ENCODE measurements around the gene ENGASE.

ENGASE gene

GRCh38 chr17:79116575-79117368 lies 42.1 kb downstream of the ENGASE start:
- DNase-seq = no peak

DNA sequence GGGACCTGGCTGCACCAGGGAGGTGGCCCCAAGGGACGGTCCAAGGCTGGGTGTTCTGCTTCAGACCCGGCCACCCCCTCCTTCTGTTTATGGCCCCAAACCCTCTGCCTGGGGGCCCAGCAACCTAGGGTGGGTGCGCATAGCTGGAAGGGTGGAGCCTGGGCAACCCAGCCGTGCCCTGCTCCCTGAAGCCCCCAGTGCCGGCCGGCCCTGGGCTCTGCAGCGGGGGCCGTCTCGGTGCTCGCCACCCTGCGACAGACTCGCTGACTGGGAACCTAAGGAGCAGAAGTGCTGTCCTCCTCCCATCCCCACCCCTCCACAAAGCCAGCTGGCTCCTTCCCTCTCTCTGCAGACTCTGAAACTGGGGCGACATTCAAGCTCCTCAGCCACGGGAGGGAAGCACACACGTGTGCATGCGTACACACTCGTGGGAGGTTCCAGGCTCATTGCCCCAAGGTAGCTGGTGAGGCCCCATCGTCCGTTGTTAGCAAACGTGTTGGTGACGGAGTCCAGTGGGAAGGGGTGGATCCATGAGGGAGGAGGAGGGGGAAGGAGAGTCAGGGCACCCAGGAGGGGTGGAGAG lies 43.4 kb downstream of the ENGASE start:
- no peak for DNase-seq

GRCh38 chr17:79118924-79119323 lies 44.3 kb downstream of the ENGASE start:
- no peak for DNase-seq

- no peak for DNase-seq
Measured at GRCh38 chr17:79120259-79120658, 45.6 kb downstream of the ENGASE start.

DNA sequence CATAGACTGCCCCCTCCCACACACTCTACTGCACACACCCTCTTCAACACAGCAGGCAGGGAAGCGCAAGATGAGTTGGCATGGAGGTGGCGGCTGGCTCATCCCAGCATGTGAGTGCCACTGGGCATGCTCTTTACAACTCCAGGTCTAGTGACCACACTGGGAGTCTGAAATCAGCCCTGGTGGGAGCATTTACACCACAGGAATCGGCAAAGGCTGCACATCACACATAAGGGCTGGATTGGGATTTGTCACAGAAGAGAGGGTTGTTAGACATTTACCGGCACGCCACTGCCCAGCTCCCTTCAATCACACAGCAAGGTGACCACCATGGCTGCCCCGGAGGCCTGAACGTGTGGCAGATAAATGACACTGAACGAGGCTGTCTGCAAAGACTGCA lies 49.4 kb downstream of the ENGASE start:
- no peak for DNase-seq

DNA sequence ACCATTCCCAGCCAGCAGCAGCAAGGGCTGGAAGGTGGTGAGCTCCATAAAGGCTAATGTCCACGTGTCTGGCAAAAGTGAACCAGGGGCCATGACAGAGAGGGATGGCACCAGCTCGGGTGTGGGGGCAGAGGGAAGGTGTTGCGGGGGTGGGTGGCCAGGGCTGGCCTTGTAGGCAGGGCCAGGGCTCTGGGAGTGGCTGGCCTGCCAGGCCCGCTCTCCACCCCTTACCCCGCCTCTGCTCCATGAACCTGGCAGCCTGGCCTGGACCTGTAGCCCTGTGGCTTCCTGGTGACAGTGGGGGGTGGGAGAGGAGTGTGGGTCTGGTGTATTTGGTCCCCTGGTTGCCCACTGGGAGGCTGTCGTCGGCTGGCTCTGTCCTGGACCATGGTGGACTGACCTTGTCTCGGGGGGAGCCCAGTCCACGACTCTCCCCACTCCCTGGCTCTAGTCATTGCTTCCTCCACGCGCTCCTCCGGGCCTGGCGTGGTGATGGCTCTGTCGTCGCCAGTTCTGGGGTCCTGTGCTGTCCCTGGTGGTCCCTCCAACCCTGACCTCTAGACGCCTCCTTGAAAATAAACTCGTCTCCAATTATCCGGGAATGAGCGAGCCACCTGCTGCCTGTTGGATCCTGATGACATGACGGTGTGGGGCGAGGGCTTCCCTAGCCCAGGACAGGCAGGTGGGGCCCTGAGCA lies 50.0 kb downstream of the ENGASE start:
- no peak for DNase-seq

DNA sequence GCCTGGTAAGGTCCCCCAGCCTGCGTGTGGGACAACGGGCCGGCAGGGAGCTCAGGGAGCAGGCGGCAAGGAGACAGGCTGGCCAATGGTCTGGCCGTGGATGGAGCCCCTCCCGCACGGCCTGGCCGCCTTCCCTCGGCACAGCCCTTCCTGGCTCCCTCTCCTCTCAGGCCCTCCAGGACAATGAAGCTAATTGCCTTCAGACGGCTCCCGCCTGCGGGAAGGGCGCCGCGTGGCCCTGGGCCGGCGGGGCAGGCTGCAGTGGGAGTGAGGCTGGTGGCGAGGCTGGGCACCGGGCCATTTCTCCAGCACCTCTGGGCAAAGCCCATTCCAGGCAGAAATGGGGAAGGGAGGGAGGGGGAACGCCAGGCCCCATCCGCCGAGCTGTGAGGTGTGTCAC lies 50.9 kb downstream of the ENGASE start:
- no peak for DNase-seq

DNA sequence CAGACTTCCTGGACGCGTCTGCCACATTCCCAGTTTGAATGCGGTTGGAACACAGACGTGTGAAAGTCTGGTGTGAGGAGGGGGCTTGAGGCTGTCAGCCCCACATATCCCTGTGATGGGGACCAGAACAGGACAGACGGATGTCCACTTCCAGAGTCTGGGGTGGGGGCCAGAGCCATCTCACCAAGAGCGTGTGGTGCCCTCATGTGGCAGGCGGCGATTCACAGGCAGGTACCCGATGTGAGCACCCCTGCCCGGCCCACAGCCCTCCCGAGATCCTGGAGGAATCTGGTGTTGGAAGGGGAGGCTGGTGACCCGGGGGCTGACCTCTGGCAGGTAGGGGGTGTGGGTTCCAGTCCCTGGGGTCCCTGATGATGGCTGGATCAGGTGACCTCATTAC lies 51.5 kb downstream of the ENGASE start:
- DNase-seq = no peak

- no peak for DNase-seq
Measured at GRCh38 chr17:79127534-79128135, 53.0 kb downstream of the ENGASE start.

DNA sequence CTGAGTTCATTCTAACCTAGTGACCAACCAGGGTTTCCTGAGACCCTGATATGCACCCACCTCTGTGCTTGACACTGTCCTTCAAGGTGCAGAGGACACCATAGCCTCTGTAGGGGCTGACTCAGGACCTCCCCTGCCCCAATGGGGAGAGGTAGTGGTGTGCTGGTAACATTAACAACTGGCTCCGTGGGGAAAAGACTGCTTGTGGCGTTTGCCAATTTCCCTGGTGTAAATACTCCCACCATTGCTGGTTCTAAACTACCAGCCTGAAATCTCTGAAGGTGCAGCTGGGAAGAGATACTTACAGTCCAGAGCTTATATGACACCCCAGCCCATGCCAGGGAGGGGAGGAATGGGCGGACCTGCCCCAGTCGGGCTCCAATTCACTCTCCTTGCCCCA lies 54.9 kb downstream of the ENGASE start:
- no peak for DNase-seq

- no peak for DNase-seq
Measured at GRCh38 chr17:79130536-79131273, 56.1 kb downstream of the ENGASE start.

- DNase-seq = no peak
Measured at GRCh38 chr17:79131274-79131635, 56.6 kb downstream of the ENGASE start.

DNA sequence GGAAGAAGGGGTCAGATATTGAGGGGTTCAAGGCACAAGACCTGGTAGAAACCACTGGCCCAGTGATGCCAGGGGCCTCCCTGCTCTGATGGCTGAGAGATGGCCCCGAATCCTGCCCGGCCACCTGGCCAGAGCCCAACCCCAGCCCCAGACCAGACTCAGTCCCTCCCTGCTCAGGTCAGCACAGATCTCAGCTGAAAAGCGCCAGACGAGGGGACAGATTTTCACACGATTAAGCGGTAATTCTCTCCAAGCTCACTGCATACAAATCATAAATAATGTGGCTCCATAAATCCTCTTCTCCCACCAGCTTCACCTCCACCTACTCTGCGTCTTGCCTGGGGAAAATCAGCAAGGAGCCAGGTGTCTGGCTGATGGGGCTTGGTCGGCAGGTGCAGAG lies 57.1 kb downstream of the ENGASE start:
- DNase-seq = no peak

DNA sequence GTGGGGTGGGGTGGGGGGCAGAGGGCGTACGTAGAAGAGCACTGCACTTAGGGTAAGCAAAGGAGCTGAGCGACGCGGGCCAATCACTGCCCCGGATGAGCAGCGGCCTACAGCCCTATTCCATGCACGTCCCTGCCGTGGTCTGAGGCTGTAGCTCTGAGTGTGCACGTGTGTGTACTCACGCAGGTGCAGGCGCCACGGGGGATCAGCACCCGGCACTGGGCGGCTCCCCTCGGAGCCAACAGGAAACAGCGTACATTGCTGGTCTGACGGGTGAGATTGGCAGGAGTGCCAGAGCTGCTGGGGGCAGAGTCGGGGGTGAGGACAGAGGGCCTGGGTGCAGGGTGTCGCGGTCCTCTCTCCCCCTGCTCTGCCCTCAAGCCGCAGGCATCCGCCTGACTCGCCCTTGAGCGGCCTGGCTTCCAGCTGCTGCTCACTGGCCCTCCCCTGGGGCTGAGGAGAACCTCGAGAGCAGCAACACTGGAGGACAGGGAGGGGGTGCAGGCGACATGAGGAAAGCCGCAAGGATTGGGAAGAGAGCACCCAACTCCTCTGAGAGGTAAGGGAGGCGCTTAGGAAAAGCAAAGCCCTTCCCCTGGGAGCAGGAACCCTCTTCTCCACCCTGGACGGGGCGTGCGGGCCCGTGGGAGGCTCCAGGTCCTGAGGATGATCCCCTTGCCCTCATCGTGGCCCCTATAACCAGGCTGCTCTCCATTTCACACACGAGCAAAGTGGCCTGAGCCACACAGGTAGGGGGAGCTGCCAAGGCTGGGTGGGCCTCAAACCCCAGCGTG lies 57.8 kb downstream of the ENGASE start:
- no peak for DNase-seq

DNA sequence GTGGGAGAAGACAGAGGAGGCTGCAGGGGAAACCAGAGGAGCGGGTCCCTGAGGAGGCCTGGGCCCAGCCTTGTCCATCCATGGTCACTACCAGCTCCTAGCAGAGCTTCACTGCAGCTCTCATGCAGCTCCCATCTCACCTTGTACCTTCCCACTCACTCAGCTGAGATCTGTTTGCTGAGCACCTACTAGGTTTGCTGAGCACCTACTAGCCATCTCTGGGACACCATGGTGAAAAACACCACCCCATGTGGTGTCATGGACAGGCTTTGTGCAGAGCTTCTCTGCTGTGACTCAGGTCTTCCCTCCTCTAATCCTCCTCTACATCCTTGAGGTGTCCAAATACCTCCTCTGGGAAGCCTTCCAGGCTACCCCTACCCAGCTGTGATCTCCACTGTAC lies 58.6 kb downstream of the ENGASE start:
- DNase-seq = no peak

DNA sequence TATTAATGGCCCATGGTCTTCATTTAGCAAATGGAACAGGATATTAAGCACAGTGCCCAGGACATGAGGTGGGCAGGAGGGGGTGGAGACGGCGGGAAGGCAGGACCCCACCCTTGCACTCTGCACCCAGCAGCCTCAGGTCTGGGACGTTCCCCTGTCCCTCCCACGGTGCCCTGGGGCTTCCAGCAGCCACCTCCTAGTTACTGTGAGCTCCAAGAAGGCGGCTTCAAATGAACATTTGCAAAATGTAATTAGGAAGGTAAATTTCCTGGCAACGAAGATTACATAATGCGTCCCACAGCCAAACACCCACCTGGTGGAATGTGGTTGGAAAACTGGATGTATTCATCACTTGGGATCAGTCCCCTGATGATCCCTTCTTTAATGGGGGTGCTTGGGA lies 59.4 kb downstream of the ENGASE start:
- DNase-seq = no peak

- DNase-seq = no peak
Measured at GRCh38 chr17:79135011-79135410, 60.4 kb downstream of the ENGASE start.

GRCh38 chr17:79135628-79136405 lies 61.2 kb downstream of the ENGASE start:
- DNase-seq = no peak
